ENCODE measurements around the gene BTBD8. TPM values are rescaled to one million over a fixed set of nuclear protein-coding genes. Genes with fewer than 3 reads are reported as not detected.
"Not testable (repeated sequence)": the region's sequence is repeated elsewhere in the genome, so short reads cannot be mapped to it uniquely, and the experiment has no call there.

The BTBD8 gene
- total RNA-seq, 1 experiment from 2014 or later: 0.86 TPM

- H3K9ac ChIP-seq (ENCODE audit: low read length): no peak overlapping the region
- DNase-seq: no peak
Measured at GRCh38 chr1:92045766-92046495, 34.2 kb upstream of the BTBD8 start.

DNA sequence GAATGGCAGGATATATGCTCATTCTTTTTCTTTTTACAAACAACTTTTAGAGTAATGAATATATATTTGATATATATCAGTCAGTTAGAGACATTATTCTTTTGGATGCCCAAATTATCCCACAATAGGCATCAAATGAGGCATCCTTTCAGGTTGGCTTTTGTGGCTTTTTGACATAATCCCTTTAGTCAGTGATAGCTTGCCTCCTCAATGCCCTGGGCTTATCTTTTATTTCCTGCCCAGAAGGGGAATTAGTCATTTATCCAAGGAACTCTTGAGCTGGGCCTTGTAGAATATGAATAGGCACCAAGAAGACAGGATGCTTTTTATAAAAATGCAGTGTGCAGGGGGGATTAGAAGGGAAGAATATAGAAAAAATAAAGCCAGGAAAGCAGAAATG is 28.2 kb upstream of the BTBD8 start:
- no peaks in the 10 kb centered on the region for H3K27me3 ChIP-seq (ENCODE audit: low read length)
- no peaks in the 10 kb centered on the region for H3K9me3 ChIP-seq (ENCODE audit: low read length)
- H3K9ac ChIP-seq (ENCODE audit: low read length): no peak overlapping the region
- no peak overlapping the region for H3K27ac ChIP-seq (ENCODE audit: low read length)
- H3K4me2 ChIP-seq (ENCODE audit: low read depth, low read length, poor library complexity, severe bottlenecking): no peak overlapping the region
- H2AFZ ChIP-seq (ENCODE audit: low read length): no peak overlapping the region
- H3K9me2 ChIP-seq (replicated peaks; ENCODE audit: insufficient read depth, low read length): no peaks in the 10 kb centered on the region
- H3K79me2 ChIP-seq (ENCODE audit: low read length): no peaks in the 10 kb centered on the region
- H3K4me3 ChIP-seq (ENCODE audit: low read length): no peak overlapping the region
- no peaks in the 10 kb centered on the region for H3K4me1 ChIP-seq (ENCODE audit: low read length)
- DNase-seq: no peak
- H4K20me1 ChIP-seq (ENCODE audit: insufficient read depth, low read depth, low read length): no peaks in the 10 kb centered on the region
- no peaks in the 10 kb centered on the region for H3K36me3 ChIP-seq (ENCODE audit: insufficient read depth, low read length)

More at GRCh38 chr1:92045766-92046495, 34.2 kb upstream of the BTBD8 start:
- Histone ChIP-seq H3K9me3 (ENCODE audit: low read length) (no peaks in the 10 kb centered on the region), H4K20me1 (ENCODE audit: insufficient read depth, low read depth, low read length) (no peaks in the 10 kb centered on the region), H3K36me3 (ENCODE audit: insufficient read depth, low read length) (no peaks in the 10 kb centered on the region), H3K4me2 (ENCODE audit: low read depth, low read length, poor library complexity, severe bottlenecking) (no peak overlapping the region), H2AFZ (ENCODE audit: low read length) (no peak overlapping the region), H3K79me2 (ENCODE audit: low read length) (no peaks in the 10 kb centered on the region), H3K4me1 (ENCODE audit: low read length) (no peaks in the 10 kb centered on the region), H3K27me3 (ENCODE audit: low read length) (no peaks in the 10 kb centered on the region), H3K9me2 (replicated peaks; ENCODE audit: insufficient read depth, low read length) (no peaks in the 10 kb centered on the region), H3K4me3 (ENCODE audit: low read length) (no peak overlapping the region), H3K27ac (ENCODE audit: low read length) (no peak overlapping the region)

DNA sequence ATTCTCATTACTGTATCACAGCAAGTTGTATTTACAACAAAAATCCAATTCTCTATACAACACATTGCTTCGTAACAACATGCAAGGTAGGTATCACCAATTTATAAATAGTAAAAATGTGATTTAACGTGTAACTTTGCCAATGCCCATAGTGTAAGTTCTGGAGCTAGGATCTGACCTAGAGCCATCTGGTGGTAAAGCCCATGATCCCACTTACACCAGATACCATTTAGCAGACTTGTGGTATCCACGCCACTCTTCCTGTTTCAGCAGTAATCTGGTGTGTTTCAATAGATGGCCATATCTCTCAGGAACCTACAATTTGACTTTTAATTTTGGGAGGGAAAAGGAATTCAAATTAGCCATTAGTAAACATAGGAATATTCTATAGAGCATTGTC is 15.1 kb upstream of the BTBD8 start:
- Histone ChIP-seq H3K27ac (ENCODE audit: low read length) (no peak overlapping the region), H3K9me2 (replicated peaks; ENCODE audit: insufficient read depth, low read length) (no peaks in the 10 kb centered on the region), H3K4me3 (ENCODE audit: low read length) (no peak overlapping the region), H2AFZ (ENCODE audit: low read length) (no peak overlapping the region), H4K20me1 (ENCODE audit: insufficient read depth, low read depth, low read length) (no peaks in the 10 kb centered on the region), H3K9ac (ENCODE audit: low read length) (no peak overlapping the region), H3K27me3 (ENCODE audit: low read length) (no peaks in the 10 kb centered on the region), H3K4me1 (ENCODE audit: low read length) (no peaks in the 10 kb centered on the region), H3K4me2 (ENCODE audit: low read depth, low read length, poor library complexity, severe bottlenecking) (no peak overlapping the region), H3K79me2 (ENCODE audit: low read length) (no peaks in the 10 kb centered on the region), H3K36me3 (ENCODE audit: insufficient read depth, low read length) (no peaks in the 10 kb centered on the region), H3K9me3 (ENCODE audit: low read length) (no peaks in the 10 kb centered on the region)
- no peak for DNase-seq

GRCh38 chr1:92066321-92066720 is 13.8 kb upstream of the BTBD8 start:
- H3K4me3 ChIP-seq (ENCODE audit: low read length): no peak overlapping the region
- no peak overlapping the region for H3K9ac ChIP-seq (ENCODE audit: low read length)
- H3K27me3 ChIP-seq (ENCODE audit: low read length): no peaks in the 10 kb centered on the region
- no peak overlapping the region for H3K27ac ChIP-seq (ENCODE audit: low read length)
- H3K4me1 ChIP-seq (ENCODE audit: low read length): no peaks in the 10 kb centered on the region
- no peak overlapping the region for H3K4me2 ChIP-seq (ENCODE audit: low read depth, low read length, poor library complexity, severe bottlenecking)
- H4K20me1 ChIP-seq (ENCODE audit: insufficient read depth, low read depth, low read length): no peaks in the 10 kb centered on the region
- no peaks in the 10 kb centered on the region for H3K9me3 ChIP-seq (ENCODE audit: low read length)
- no peaks in the 10 kb centered on the region for H3K9me2 ChIP-seq (replicated peaks; ENCODE audit: insufficient read depth, low read length)
- H2AFZ ChIP-seq (ENCODE audit: low read length): no peak overlapping the region
- no peaks in the 10 kb centered on the region for H3K36me3 ChIP-seq (ENCODE audit: insufficient read depth, low read length)
- H3K79me2 ChIP-seq (ENCODE audit: low read length): no peaks in the 10 kb centered on the region
- no peak for DNase-seq

- Histone ChIP-seq H3K27ac (ENCODE audit: low read length) (no peak overlapping the region), H3K79me2 (ENCODE audit: low read length) (no peaks in the 10 kb centered on the region), H3K9me2 (replicated peaks; ENCODE audit: insufficient read depth, low read length) (no peaks in the 10 kb centered on the region), H3K4me3 (ENCODE audit: low read length) (no peak overlapping the region), H3K9me3 (ENCODE audit: low read length) (no peaks in the 10 kb centered on the region), H3K9ac (ENCODE audit: low read length) (no peak overlapping the region), H3K27me3 (ENCODE audit: low read length) (no peaks in the 10 kb centered on the region), H3K4me1 (ENCODE audit: low read length) (no peaks in the 10 kb centered on the region), H3K4me2 (ENCODE audit: low read depth, low read length, poor library complexity, severe bottlenecking) (no peak overlapping the region), H4K20me1 (ENCODE audit: insufficient read depth, low read depth, low read length) (no peaks in the 10 kb centered on the region), H2AFZ (ENCODE audit: low read length) (no peak overlapping the region), H3K36me3 (ENCODE audit: insufficient read depth, low read length) (no peaks in the 10 kb centered on the region)
- DNase-seq: no peak
Measured at GRCh38 chr1:92070892-92071291, 9.3 kb upstream of the BTBD8 start.

GRCh38 chr1:92074446-92074845 is 5.7 kb upstream of the BTBD8 start:
- H3K36me3 ChIP-seq (ENCODE audit: insufficient read depth, low read length); H3K9ac ChIP-seq (ENCODE audit: low read length); H4K20me1 ChIP-seq (ENCODE audit: insufficient read depth, low read depth, low read length); H3K4me2 ChIP-seq (ENCODE audit: low read depth, low read length, poor library complexity, severe bottlenecking); DNase-seq; H3K4me1 ChIP-seq (ENCODE audit: low read length); H3K27me3 ChIP-seq (ENCODE audit: low read length); H3K27ac ChIP-seq (ENCODE audit: low read length); H3K9me2 ChIP-seq (replicated peaks; ENCODE audit: insufficient read depth, low read length); H3K4me3 ChIP-seq (ENCODE audit: low read length); H3K9me3 ChIP-seq (ENCODE audit: low read length); H3K79me2 ChIP-seq (ENCODE audit: low read length); H2AFZ ChIP-seq (ENCODE audit: low read length): not testable (repeated sequence)

DNA sequence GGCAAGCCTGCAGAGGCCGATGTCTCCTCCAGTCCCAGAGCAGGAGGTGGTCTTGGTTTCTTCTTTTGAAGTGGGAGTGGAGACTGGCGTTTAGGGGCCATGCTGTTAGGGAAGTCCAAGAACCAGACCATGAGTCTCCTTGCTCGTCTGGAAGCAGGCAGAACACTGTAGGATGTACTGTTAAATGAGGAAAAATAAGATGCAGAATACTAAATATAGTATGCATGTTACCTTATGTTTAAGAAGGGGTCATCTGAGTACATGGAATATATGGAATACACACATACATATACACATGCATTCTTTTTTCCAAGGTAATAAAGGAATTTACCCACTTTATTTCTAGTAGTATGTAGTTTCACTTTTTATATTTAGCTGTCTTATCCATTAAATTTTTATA is 4.8 kb upstream of the BTBD8 start, which contains the start of gene SETSIP:
Gene SETSIP (minus strand): TSS at position 101 of the 400 bp plus-strand sequence. CDS start 0 bp downstream, at position 101.
- no peak within 1 kb of the TSS for H3K4me3 ChIP-seq (ENCODE audit: low read length)
- no peaks in the 10 kb centered on the region for H3K9me2 ChIP-seq (replicated peaks; ENCODE audit: insufficient read depth, low read length)
- peaks cover 4% of the 10 kb centered on the region for H3K4me1 ChIP-seq (ENCODE audit: low read length)
- no peak within 1 kb of the TSS for H3K9ac ChIP-seq (ENCODE audit: low read length)
- H3K4me2 ChIP-seq (ENCODE audit: low read depth, low read length, poor library complexity, severe bottlenecking): no peak within 1 kb of the TSS
- no peaks in the 10 kb centered on the region for H3K27me3 ChIP-seq (ENCODE audit: low read length)
- H2AFZ ChIP-seq (ENCODE audit: low read length): no peak within 1 kb of the TSS
- H3K79me2 ChIP-seq (ENCODE audit: low read length): no peaks in the 10 kb centered on the region
- no peak for DNase-seq
- no peak within 1 kb of the TSS for H3K27ac ChIP-seq (ENCODE audit: low read length)
- no peaks in the 10 kb centered on the region for H3K36me3 ChIP-seq (ENCODE audit: insufficient read depth, low read length)
- no peaks in the 10 kb centered on the region for H3K9me3 ChIP-seq (ENCODE audit: low read length)
- no peaks in the 10 kb centered on the region for H4K20me1 ChIP-seq (ENCODE audit: insufficient read depth, low read depth, low read length)

DNA sequence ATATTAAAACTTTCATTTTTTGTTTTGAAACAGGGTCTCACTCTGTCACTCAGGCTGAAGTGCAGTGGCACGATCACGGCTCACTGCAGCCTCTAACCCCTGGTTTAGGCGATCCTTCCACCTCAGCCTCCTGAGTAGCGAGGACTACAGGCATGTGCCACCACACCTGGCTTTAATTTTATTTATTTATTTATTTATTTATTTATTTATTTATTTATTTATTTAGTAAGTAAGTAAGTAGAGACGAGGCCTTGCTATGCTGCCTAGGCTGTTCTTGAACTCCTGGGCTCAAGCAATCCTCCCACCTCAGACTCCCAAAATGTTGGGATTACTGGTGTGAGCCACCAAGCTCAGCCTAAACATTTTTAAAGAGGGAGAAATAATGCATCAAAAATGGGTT is 3.8 kb upstream of the BTBD8 start:
- Histone ChIP-seq H3K4me1 (ENCODE audit: low read length) (peaks cover 10% of the 10 kb centered on the region), H3K9ac (ENCODE audit: low read length) (no peak overlapping the region), H3K27me3 (ENCODE audit: low read length) (no peaks in the 10 kb centered on the region), H3K79me2 (ENCODE audit: low read length) (no peaks in the 10 kb centered on the region), H3K9me2 (replicated peaks; ENCODE audit: insufficient read depth, low read length) (no peaks in the 10 kb centered on the region), H3K9me3 (ENCODE audit: low read length) (no peaks in the 10 kb centered on the region), H3K4me3 (ENCODE audit: low read length) (no peak overlapping the region), H3K27ac (ENCODE audit: low read length) (no peak overlapping the region), H3K4me2 (ENCODE audit: low read depth, low read length, poor library complexity, severe bottlenecking) (no peak overlapping the region), H2AFZ (ENCODE audit: low read length) (no peak overlapping the region), H4K20me1 (ENCODE audit: insufficient read depth, low read depth, low read length) (no peaks in the 10 kb centered on the region), H3K36me3 (ENCODE audit: insufficient read depth, low read length) (no peaks in the 10 kb centered on the region)
- DNase-seq: no peak

All from Karpas-422 (cell line).